Fibroblast of skin of abdomen (primary cell): Measurements from ENCODE around the gene PTPRM.

Experiments used
- DNase-seq: peaks from one replicate; pipeline ENCODE4 v3.0.0-alpha.2; 2013

The PTPRM gene

DNA sequence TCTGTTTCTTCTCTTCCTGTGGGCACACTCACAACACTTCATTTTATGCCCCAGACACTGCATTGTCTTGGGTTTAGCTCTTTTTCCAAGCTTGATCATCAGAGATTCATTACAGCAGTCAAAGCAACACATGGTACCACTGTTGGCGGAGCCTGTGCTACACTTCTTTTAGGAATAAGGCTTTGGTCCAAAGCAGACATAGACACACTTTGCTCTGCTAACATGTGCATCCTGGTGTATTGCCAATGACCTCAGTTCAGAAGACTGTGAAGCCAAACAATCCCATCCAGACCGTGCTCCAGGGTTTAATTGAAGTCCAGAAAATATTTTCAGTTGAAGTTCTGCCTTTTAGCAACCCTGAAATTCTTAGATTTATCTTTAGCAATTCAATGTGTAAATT is 687.5 kb downstream of the PTPRM start:
- DNase-seq, result peak; percentile 30

DNA sequence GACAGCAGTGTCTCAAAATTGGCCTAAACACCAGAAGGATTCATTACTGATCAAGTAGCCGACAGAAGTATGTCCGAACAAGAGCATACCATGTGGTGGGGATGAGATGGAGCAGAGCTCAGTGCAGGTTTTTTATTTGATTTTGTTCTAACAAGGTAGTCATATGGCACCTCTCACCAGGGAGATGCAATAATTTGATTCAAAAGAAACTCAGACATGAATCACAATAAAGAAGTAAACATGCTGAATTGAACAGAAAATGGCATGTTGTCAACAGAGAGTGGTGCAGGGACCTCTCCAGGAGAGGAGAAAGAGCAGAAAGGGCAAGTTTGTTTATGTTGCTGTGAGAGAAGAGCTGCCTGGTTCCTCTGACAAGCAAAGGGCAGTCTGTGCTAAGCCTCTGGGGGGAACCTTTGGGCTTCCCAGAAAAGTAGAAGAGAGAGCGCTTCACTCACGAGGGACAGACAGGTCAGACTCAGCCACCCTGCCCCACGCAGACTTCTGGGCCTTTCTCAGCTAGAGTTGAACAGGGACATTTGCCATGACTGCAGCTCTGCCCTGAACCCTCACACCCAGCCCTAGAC is 690.8 kb downstream of the PTPRM start:
- no peak for DNase-seq

- no peak for DNase-seq
These were observed 693.2 kb downstream of the PTPRM start for GRCh38 chr18:8260319-8260718.

GRCh38 chr18:8260827-8261226 is 693.7 kb downstream of the PTPRM start:
- DNase-seq, result no peak

DNA sequence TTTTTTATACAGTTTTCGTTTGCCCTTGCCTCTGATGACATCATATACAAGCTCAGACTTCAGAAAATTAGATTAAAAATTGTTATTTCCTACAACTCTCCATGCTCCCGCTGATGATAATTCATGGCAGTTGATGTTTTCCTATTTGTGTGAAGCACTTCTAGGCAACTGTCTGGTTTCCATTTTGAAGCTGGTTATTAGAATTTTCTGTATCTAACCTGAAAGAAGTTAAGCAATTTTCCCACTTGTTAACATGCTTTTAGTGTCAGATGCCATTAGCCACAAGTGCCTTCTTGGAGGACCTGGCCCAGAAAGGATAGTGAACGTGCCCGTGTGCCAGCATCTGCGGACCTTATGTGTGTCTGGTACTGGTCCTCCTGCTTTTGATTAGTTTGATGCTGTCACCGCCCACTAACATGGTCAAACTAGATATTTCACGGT is 694.6 kb downstream of the PTPRM start:
- peak; percentile 31 for DNase-seq

DNA sequence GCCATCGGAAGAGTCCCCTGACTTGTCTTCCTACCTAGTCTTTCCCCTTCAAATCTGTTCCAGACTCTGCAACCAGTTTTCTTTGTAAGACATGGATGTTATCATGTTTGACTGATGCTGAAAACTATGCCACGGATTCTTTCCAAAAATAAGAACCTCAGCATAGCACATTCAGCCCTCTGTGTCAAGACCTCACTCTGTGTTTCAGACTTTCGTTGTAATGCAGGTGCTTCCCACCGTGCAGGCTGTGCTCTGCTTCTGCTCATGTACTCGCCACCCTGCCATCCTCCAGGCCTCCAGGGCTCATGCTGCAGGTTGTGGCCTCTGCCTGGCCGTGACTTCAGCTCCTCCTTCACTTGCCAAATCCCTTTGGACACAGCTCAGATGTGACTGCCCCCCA is 695.1 kb downstream of the PTPRM start:
- DNase-seq, result no peak

DNA sequence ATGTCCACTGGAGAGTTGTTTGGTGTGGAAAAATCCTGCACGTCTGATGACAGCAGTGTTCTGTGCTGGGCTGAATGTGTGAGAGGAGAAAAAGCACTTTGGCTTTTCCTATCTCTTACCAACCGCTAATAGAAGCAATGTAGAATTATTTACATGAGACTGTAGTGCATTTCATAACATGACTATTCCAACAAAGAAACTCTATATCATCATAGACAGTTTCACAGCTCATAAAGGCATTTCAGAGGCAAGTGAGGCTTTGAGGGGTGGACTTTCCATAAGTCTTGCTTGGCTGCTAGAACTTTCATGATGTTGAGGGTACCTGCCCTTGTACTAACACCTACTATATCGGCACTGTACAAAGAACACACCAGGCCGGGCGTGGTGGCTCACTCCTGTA is 697.0 kb downstream of the PTPRM start:
- DNase-seq, result no peak

- DNase-seq, result no peak
These were observed 697.8 kb downstream of the PTPRM start for GRCh38 chr18:8264861-8265411.

GRCh38 chr18:8272254-8272653 is 705.1 kb downstream of the PTPRM start:
- no peak for DNase-seq

- no peak for DNase-seq
These were observed 707.3 kb downstream of the PTPRM start for GRCh38 chr18:8274370-8274769.

DNA sequence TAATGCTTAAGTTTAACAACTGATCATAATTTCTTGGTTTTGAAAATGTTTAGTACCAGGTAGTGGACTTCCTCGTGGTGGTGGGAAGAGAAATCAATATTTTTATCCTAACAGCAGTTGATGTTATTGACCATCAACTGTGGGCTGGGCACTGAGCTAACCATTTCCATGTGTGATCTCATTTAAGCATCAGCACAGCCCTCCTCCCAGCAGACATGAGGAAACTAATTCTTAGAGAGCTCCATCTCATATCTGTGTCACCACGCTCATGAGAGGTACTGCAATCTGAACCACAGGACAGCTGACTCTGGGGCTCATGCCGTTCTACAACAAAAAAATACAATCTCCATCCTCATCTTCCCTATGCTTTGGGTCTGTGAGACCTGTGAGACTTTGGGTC is 709.3 kb downstream of the PTPRM start:
- DNase-seq, result no peak

DNA sequence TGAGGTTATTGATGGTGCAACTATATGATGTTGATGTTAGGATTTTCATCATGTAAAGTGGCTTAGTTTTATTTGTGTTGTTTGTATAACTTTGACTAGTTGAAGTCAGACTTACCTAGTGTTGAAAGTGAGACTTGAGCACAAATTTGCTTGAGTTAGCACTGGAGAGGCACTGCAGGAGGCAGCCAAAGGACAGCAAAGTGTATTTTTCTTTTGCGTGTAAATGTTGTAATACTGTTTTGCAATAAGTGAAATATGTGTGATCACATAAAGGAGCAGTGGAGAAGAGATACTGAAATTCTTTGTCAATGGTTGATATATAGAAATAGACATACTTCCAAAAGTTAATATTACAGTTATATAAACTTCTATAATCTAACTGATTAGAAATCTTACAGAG is 710.2 kb downstream of the PTPRM start:
- DNase-seq, result no peak

GRCh38 chr18:8279346-8279745 is 712.2 kb downstream of the PTPRM start:
- no peak for DNase-seq

DNA sequence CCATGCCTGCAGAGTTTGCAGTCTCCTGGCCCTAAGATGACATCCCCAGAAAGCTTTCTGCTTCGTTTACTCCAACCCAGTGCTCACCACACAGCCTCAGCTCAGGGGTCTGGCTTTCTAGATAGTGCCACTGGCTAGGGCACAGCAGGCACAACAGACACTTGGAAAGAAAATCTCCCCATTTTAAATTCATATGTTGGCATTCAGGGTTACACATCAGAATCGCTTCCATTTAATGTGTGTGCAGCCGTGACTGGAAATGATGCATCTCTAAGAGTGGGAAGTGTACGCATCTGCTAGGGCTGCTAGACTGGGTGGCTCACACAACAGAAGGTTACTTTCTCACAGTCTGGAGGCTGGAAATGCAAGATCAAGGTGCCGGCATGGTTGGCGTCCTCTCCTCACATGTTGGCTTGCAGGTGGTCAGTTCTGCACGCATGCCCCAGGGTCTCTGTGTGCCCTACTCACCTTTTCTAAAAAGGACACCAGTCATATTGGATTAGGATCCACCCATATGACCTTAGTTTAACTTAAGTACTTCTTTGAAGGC is 712.7 kb downstream of the PTPRM start:
- DNase-seq, result no peak

GRCh38 chr18:8283891-8284585 is 716.9 kb downstream of the PTPRM start:
- peak; percentile 61 for DNase-seq

DNA sequence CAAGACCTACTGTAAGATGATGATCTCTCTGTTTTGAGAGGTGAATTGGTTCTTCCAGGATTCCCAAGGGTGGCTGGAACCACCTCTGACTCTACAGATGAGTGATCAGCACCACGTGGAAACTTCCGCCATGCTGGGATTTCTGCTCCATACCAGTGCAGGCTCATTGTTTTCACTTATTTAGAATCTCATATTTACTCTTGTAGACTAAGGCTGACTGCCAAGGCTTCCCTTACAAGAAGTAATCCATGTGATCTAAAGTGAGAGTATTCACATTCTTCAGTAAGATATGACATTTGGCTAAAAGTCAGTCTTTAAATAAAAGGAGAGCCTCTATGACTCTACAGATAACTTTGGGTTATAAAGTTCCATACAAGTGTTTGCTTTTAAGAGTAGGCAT is 719.2 kb downstream of the PTPRM start:
- no peak for DNase-seq

GRCh38 chr18:8287196-8287885 is 720.2 kb downstream of the PTPRM start:
- no peak for DNase-seq

- DNase-seq, result no peak
These were observed 721.5 kb downstream of the PTPRM start for GRCh38 chr18:8288472-8289195.

GRCh38 chr18:8290435-8290834 is 723.3 kb downstream of the PTPRM start:
- DNase-seq, result no peak

GRCh38 chr18:8290913-8291312 is 723.8 kb downstream of the PTPRM start:
- no peak for DNase-seq

- no peak for DNase-seq
These were observed 726.1 kb downstream of the PTPRM start for GRCh38 chr18:8293184-8293583.

DNA sequence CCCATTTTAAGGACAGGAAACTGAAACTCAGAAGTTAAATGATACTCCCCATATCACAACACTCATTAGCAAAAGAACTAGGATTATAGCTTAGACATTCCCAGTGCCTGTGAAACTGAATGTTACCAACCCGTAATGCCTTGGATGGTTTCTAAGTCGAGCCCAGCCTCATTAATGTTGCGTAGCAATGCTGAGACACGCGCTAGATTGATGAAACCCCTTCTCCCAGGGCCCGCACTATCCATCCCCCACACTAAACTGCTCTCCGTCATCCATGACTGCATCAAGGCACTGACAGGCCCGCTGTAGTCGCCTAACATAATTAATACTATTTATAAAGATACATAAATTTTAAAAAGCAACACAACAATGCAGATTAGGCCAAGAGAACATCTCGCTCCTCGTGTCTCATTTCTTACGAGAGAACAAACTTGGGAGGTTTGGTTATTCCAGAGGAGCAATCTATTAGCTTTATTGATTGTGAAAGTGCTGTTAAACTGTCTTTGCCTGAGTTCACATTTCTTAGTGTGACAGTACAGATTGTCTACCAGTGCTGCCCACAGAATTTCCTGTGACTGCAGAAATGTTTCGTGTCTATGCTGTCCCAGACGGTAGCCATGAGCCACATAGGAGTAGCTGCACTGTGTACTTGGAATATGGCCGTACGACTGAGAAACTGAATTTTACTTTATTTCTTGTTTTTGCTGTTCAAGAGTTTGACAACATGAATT is 729.9 kb downstream of the PTPRM start:
- DNase-seq, result no peak
